Mesendoderm (in vitro differentiated cells): ENCODE data around the gene TNFRSF11A.

Source experiments
- DNase-seq: peaks from one replicate; pipeline ENCODE4 v3.0.0; 2013
- H2AK5ac ChIP-seq: 2 replicates; pipeline ENCODE4 v1.6.1; 2013; ENCODE audit warnings: low read length, inconsistent platforms
- H2BK120ac ChIP-seq: 2 replicates; pipeline ENCODE4 v1.6.1; 2013; ENCODE audit warnings: low read depth, mild to moderate bottlenecking, low read length, moderate library complexity, mixed read lengths
- H2BK15ac ChIP-seq: replicated peaks from 2 replicates; pipeline ENCODE4 v1.6.1; 2013; ENCODE audit warnings: low read depth, mild to moderate bottlenecking, moderate library complexity
- H2BK5ac ChIP-seq: 2 replicates; pipeline ENCODE4 v1.6.1; 2013; ENCODE audit warnings: low read length, inconsistent platforms
- H3K18ac ChIP-seq: 2 replicates; pipeline ENCODE4 v1.6.1; 2013; ENCODE audit warnings: mild to moderate bottlenecking, low read length, mixed read lengths
- H3K23ac ChIP-seq: one replicate; pipeline ENCODE4 v1.6.1; 2013; ENCODE audit warnings: low read length
- H3K27ac ChIP-seq: 2 replicates; pipeline ENCODE4 v1.5.1; 2013; ENCODE audit warnings: low read depth, mild to moderate bottlenecking, inconsistent platforms, low read length, moderate library complexity
- H3K27me3 ChIP-seq: 2 replicates; pipeline ENCODE4 v1.6.1; 2013; ENCODE audit warnings: low read length, control low read depth, mild to moderate bottlenecking, inconsistent platforms; ENCODE audit not compliant: insufficient read depth, poor library complexity
- H3K36me3 ChIP-seq: 2 replicates; pipeline ENCODE4 v1.6.1; 2013; ENCODE audit warnings: low read length, inconsistent platforms; ENCODE audit not compliant: control insufficient read depth, insufficient read depth
- H3K4ac ChIP-seq: one replicate; pipeline ENCODE4 v1.6.1; 2013; ENCODE audit warnings: low read depth, mild to moderate bottlenecking, low read length, moderate library complexity
- H3K4me1 ChIP-seq: 2 replicates; pipeline ENCODE4 v1.6.1; 2013; ENCODE audit warnings: low read depth, low read length, inconsistent platforms; ENCODE audit not compliant: control insufficient read depth
- H3K4me2 ChIP-seq: 2 replicates; pipeline ENCODE4 v1.6.1; 2013; ENCODE audit warnings: low read length
- H3K4me3 ChIP-seq: 2 replicates; pipeline ENCODE4 v1.5.1; 2013; ENCODE audit warnings: mild to moderate bottlenecking, low read length
- H3K56ac ChIP-seq: one replicate; pipeline ENCODE4 v1.6.1; 2013; ENCODE audit warnings: low read length
- H3K79me1 ChIP-seq: 2 replicates; pipeline ENCODE4 v1.6.1; 2013; ENCODE audit warnings: low read length, inconsistent platforms
- H3K79me2 ChIP-seq: 2 replicates; pipeline ENCODE4 v1.6.1; 2013; ENCODE audit warnings: mild to moderate bottlenecking, low read length; ENCODE audit not compliant: control insufficient read depth, insufficient read depth
- H3K9ac ChIP-seq: 2 replicates; pipeline ENCODE4 v1.6.1; 2013; ENCODE audit warnings: low read length, inconsistent platforms
- H4K5ac ChIP-seq: one replicate; pipeline ENCODE4 v1.6.1; 2013; ENCODE audit warnings: low read length
- H4K8ac ChIP-seq: one replicate; pipeline ENCODE4 v1.6.1; 2013; ENCODE audit warnings: low read depth, mild to moderate bottlenecking, control low read depth, low read length, moderate library complexity
- WGBS: extraction: QIAGEN DNeasy Blood & Tissue Kit; methylation state at CpG from one replicate; pipeline ENCODE4 v1.1.7; 2013; ENCODE audit warnings: low lambda C conversion rate, missing lambda C conversion rate; ENCODE audit not compliant: insufficient coverage; ENCODE audit errors: extremely low coverage; 5-methylcytosine and 5-hydroxymethylcytosine counted together

TNFRSF11A gene

GRCh38 chr18:62381373-62381772 is 56.3 kb downstream of the TNFRSF11A start:
- Histone ChIP-seq H3K56ac (no peak overlapping the region), H3K23ac (no peak overlapping the region), H2BK5ac (no peak overlapping the region), H3K18ac (no peak overlapping the region), H3K79me2 (no peaks in the 10 kb centered on the region), H3K27ac (no peak overlapping the region), H3K4me1 (no peaks in the 10 kb centered on the region), H3K9ac (no peak overlapping the region), H3K4me3 (no peak overlapping the region), H2BK15ac (no peak overlapping the region), H4K8ac (no peak overlapping the region), H3K4me2 (no peak overlapping the region), H2AK5ac (no peak overlapping the region), H3K27me3 (no peaks in the 10 kb centered on the region), H3K79me1 (no peaks in the 10 kb centered on the region), H3K36me3 (no peaks in the 10 kb centered on the region), H2BK120ac (no peak overlapping the region), H3K4ac (no peak overlapping the region), H4K5ac (no peak overlapping the region)
- WGBS, result no CpG with 5 or more reads among the region's 5 CpGs
- no peak for DNase-seq

GRCh38 chr18:62384068-62384467 is 59.0 kb downstream of the TNFRSF11A start:
- H2BK120ac ChIP-seq, result no peak overlapping the region
- no peak overlapping the region for H2BK15ac ChIP-seq
- no peak overlapping the region for H2BK5ac ChIP-seq
- H3K4me2 ChIP-seq, result no peak overlapping the region
- no peak overlapping the region for H3K23ac ChIP-seq
- no peak overlapping the region for H4K5ac ChIP-seq
- H3K4me3 ChIP-seq, result no peak overlapping the region
- no peak overlapping the region for H3K18ac ChIP-seq
- WGBS, result no CpG with 5 or more reads among the region's 1 CpG
- no peak overlapping the region for H3K4ac ChIP-seq
- H2AK5ac ChIP-seq, result no peak overlapping the region
- H3K79me1 ChIP-seq, result no peaks in the 10 kb centered on the region
- no peaks in the 10 kb centered on the region for H3K4me1 ChIP-seq
- H3K79me2 ChIP-seq, result no peaks in the 10 kb centered on the region
- DNase-seq, result no peak
- H4K8ac ChIP-seq, result no peak overlapping the region
- no peaks in the 10 kb centered on the region for H3K36me3 ChIP-seq
- no peak overlapping the region for H3K27ac ChIP-seq
- no peaks in the 10 kb centered on the region for H3K27me3 ChIP-seq
- no peak overlapping the region for H3K9ac ChIP-seq
- H3K56ac ChIP-seq, result no peak overlapping the region

- H3K23ac ChIP-seq, result no peak overlapping the region
- no peak overlapping the region for H3K27ac ChIP-seq
- DNase-seq, result peak; percentile 38
- no peak overlapping the region for H3K18ac ChIP-seq
- no CpG with 5 or more reads among the region's 46 CpGs for WGBS
- H2BK5ac ChIP-seq, result no peak overlapping the region
- no peak overlapping the region for H2BK120ac ChIP-seq
- H3K4me2 ChIP-seq, result peak overlapping the region; percentile 29
- peak overlapping the region; percentile 21 for H3K9ac ChIP-seq
- no peaks in the 10 kb centered on the region for H3K27me3 ChIP-seq
- H2BK15ac ChIP-seq, result no peak overlapping the region
- H4K8ac ChIP-seq, result no peak overlapping the region
- H3K36me3 ChIP-seq, result no peaks in the 10 kb centered on the region
- H4K5ac ChIP-seq, result no peak overlapping the region
- H3K79me1 ChIP-seq, result no peaks in the 10 kb centered on the region
- H3K56ac ChIP-seq, result peak overlapping the region; percentile 60
- no peak overlapping the region for H2AK5ac ChIP-seq
- H3K79me2 ChIP-seq, result no peaks in the 10 kb centered on the region
- H3K4me3 ChIP-seq, result no peak overlapping the region
- no peak overlapping the region for H3K4ac ChIP-seq
- no peaks in the 10 kb centered on the region for H3K4me1 ChIP-seq
Measured at GRCh38 chr18:62384610-62385097, 59.5 kb downstream of the TNFRSF11A start.

GRCh38 chr18:62386091-62386490 is 61.0 kb downstream of the TNFRSF11A start:
- H2BK5ac ChIP-seq, result no peak overlapping the region
- H3K4me2 ChIP-seq, result no peak overlapping the region
- H3K36me3 ChIP-seq, result no peaks in the 10 kb centered on the region
- H4K5ac ChIP-seq, result no peak overlapping the region
- no peak overlapping the region for H3K4ac ChIP-seq
- no peak overlapping the region for H4K8ac ChIP-seq
- WGBS, result no CpG with 5 or more reads among the region's 5 CpGs
- no peak overlapping the region for H2BK15ac ChIP-seq
- no peak overlapping the region for H3K23ac ChIP-seq
- H3K18ac ChIP-seq, result no peak overlapping the region
- H3K27ac ChIP-seq, result no peak overlapping the region
- H3K56ac ChIP-seq, result no peak overlapping the region
- DNase-seq, result no peak
- no peak overlapping the region for H2BK120ac ChIP-seq
- H3K9ac ChIP-seq, result no peak overlapping the region
- no peaks in the 10 kb centered on the region for H3K79me1 ChIP-seq
- H3K79me2 ChIP-seq, result no peaks in the 10 kb centered on the region
- no peaks in the 10 kb centered on the region for H3K27me3 ChIP-seq
- no peak overlapping the region for H2AK5ac ChIP-seq
- H3K4me1 ChIP-seq, result no peaks in the 10 kb centered on the region
- no peak overlapping the region for H3K4me3 ChIP-seq

DNA sequence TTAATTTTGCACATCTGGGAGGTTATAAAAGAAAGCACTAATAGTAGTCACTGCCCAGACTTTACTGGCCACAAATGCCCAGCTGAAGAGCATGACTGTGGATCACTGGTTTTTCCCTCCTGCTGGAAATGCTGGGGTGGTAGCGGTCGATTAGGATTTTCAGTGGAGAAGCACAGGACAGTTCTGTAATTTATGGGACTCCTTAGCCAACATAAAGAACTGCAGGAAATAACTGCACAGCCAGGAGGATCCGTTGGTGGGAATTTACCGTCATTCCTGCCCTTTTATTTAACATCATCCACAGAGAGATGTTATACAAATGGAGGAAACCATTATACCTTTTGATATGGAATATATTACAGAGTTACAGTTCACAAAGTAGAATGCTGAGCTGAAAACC is 61.5 kb downstream of the TNFRSF11A start:
- Histone ChIP-seq H3K79me2 (no peaks in the 10 kb centered on the region), H2BK15ac (no peak overlapping the region), H3K23ac (no peak overlapping the region)

DNA sequence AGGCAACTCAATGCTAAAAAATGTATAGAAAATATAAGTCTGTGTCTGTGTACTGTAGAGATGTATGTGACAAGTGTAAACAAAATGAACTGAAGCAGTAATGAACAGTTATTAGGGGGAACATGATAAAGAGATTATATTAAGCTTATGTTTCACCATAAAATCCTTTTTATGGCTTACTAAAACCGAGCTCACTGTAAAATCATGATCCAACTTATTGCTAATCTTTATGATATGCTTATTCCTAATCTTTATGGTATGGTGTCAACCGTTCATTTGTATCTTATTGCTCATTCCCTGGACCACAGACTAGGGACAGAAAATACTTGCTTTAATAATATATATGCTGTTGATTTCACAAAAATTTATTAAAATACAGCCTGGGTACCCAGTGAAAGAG is 62.1 kb downstream of the TNFRSF11A start:
- no CpG with 5 or more reads among the region's 2 CpGs for WGBS
- H3K56ac ChIP-seq, result no peak overlapping the region

More for the DNA sequence above, 61.5 kb downstream of the TNFRSF11A start:
- Histone ChIP-seq H3K4me1 (no peaks in the 10 kb centered on the region), H3K4me2 (no peak overlapping the region), H3K4ac (no peak overlapping the region), H2BK120ac (no peak overlapping the region), H3K4me3 (no peak overlapping the region), H4K5ac (no peak overlapping the region), H2BK5ac (no peak overlapping the region), H3K9ac (no peak overlapping the region), H3K27me3 (no peaks in the 10 kb centered on the region), H2AK5ac (no peak overlapping the region), H3K79me1 (no peaks in the 10 kb centered on the region), H3K56ac (no peak overlapping the region), H4K8ac (no peak overlapping the region), H3K36me3 (no peaks in the 10 kb centered on the region), H3K18ac (no peak overlapping the region), H3K27ac (no peak overlapping the region)
- DNase-seq, result no peak
- WGBS, result no CpG with 5 or more reads among the region's 4 CpGs

More for the DNA sequence above, 62.1 kb downstream of the TNFRSF11A start:
- Histone ChIP-seq H2BK5ac (no peak overlapping the region), H3K4me3 (no peak overlapping the region), H3K4me1 (no peaks in the 10 kb centered on the region), H3K23ac (no peak overlapping the region), H4K5ac (no peak overlapping the region), H3K79me1 (no peaks in the 10 kb centered on the region), H3K4ac (no peak overlapping the region), H3K4me2 (no peak overlapping the region), H3K9ac (no peak overlapping the region), H4K8ac (no peak overlapping the region), H3K27ac (no peak overlapping the region), H2BK120ac (no peak overlapping the region), H3K36me3 (no peaks in the 10 kb centered on the region), H3K27me3 (no peaks in the 10 kb centered on the region), H3K79me2 (no peaks in the 10 kb centered on the region), H2AK5ac (no peak overlapping the region), H3K18ac (no peak overlapping the region), H2BK15ac (no peak overlapping the region)
- no peak for DNase-seq
